K562 (cell line): ENCODE results near the gene NIM1K. TPM values are rescaled to one million over a fixed set of nuclear protein-coding genes. Genes with fewer than 3 reads are reported as not detected.
A peak's percentile ranks its signal among the peaks of the same experiment; 100 is the strongest.

ENCODE experiments used
- ARID3B ChIP-seq: fragments of 250-450 bp; sonication (Bioruptor Pico); IDR thresholded peaks from 2 replicates; pipeline ENCODE4 v1.4.0; 2020; ENCODE audit warnings: borderline replicate concordance
- DMBX1 ChIP-seq: fragments of 250-450 bp; sonication (Bioruptor Pico); IDR thresholded peaks from 2 replicates; pipeline ENCODE4 v1.8.0; 2022; ENCODE audit warnings: inconsistent platforms, mild to moderate bottlenecking, moderate library complexity, borderline replicate concordance
- FOS ChIP-seq: IDR thresholded peaks from 3 replicates; pipeline ENCODE4 v1.6.1; 2011; ENCODE audit not compliant: insufficient read length; ENCODE audit errors: extremely low read depth
- FOXO4 ChIP-seq: fragments of 450-650 bp; formaldehyde crosslinking; IDR thresholded peaks from 2 replicates; pipeline ENCODE4 v1.4.0; 2020; ENCODE audit warnings: mild to moderate bottlenecking, moderate library complexity
- GATAD2A ChIP-seq: fragments of 450-650 bp; IDR thresholded peaks from 2 replicates; pipeline ENCODE4 v1.6.1; 2017
- HDAC3 ChIP-seq: fragments of 450-650 bp; IDR thresholded peaks from 2 replicates; pipeline ENCODE4 v1.6.1; 2018; ENCODE audit warnings: borderline replicate concordance, mild to moderate bottlenecking, moderate library complexity; ENCODE audit not compliant: partially characterized antibody
- HOXB6 ChIP-seq: fragments of 250-450 bp; sonication (Bioruptor Pico); IDR thresholded peaks from 2 replicates; pipeline ENCODE4 v1.5.1; 2022; ENCODE audit warnings: mild to moderate bottlenecking, borderline replicate concordance
- MAFF ChIP-seq: IDR thresholded peaks from 2 replicates; pipeline ENCODE4 v1.6.1; 2012; ENCODE audit warnings: low read length, improper control_type of control experiment
- NEUROD1 ChIP-seq: fragments of 150-350 bp; IDR thresholded peaks from 2 replicates; pipeline ENCODE4 v1.6.1; 2014; ENCODE audit warnings: borderline replicate concordance, low read length, low read depth; ENCODE audit not compliant: partially characterized antibody
- RAD21 ChIP-seq, 2 experiments: fragments of 250-450 bp in 1 of 2; fragments of 450-650 bp in 1 of 2; sonication (Bioruptor Pico) in 1 of 2; formaldehyde crosslinking in 1 of 2; IDR thresholded peaks in 1 of 2; conservative IDR thresholded peaks in 1 of 2; 2 replicates each; pipeline versions ENCODE4 v1.4.0 to v1.8.0; 2020 to 2022; ENCODE audit warnings: mild to moderate bottlenecking in 2 of 2, moderate library complexity in 1 of 2
- SAFB ChIP-seq: fragments of 200-400 bp; formaldehyde crosslinking; IDR thresholded peaks from 2 replicates; pipeline ENCODE4 v1.6.1; 2017; ENCODE audit warnings: low read depth, low read length, borderline replicate concordance
- TBP ChIP-seq: optimal IDR thresholded peaks from 2 replicates; pipeline ENCODE3; 2011; ENCODE audit warnings: low read depth, low read length, improper control_type of control experiment
- TCF3 ChIP-seq: sonication (generic); formaldehyde crosslinking; IDR thresholded peaks from 2 replicates; pipeline ENCODE4 v1.4.0; 2020; ENCODE audit warnings: mild to moderate bottlenecking, missing genetic modification reagents
- XRCC4 ChIP-seq: IDR thresholded peaks from one replicate; pipeline ENCODE4 v1.6.1; 2011; ENCODE audit not compliant: insufficient read depth, insufficient read length; ENCODE audit errors: extremely low read depth
- ZC3H11A ChIP-seq: IDR thresholded peaks from 2 replicates; pipeline ENCODE4 v1.6.1; 2012; ENCODE audit warnings: low read depth, low read length, improper control_type of control experiment
- ZNF830 ChIP-seq: fragments of 250-450 bp; sonication (Bioruptor Pico); IDR thresholded peaks from 2 replicates; pipeline ENCODE4 v1.5.0; 2021; ENCODE audit warnings: mild to moderate bottlenecking
- polyA plus RNA-seq, 8 experiments: library from polyadenylated mRNA; depleted of rRNA in 4 of 8; stranded (reverse) in 5 of 8; unstranded in 3 of 8; fragments of >200 nt; fragmentation: Nextera tagmentation in 2 of 8; fragmentation: Illumina TruSeq in 1 of 8; extraction: Ambion mirVana in 2 of 8; extraction: Trizol in 1 of 8; gene quantifications; 2 replicates each; pipeline versions ENCODE4 v1.2.1 to v1.2.3, GENCODE V29; 2011 to 2014; ENCODE audit warnings: inconsistent platforms in 1 of 8, missing spikeins in 1 of 8
- total RNA-seq, 7 experiments: library from RNA; depleted of rRNA in 6 of 7; stranded (reverse); fragments of >200 nt in 6 of 7; fragmentation: Illumina TruSeq in 2 of 7; extraction: Trizol in 2 of 7; gene quantifications; 2 replicates each; pipeline versions ENCODE4 v1.2.1 to v1.2.3, GENCODE V29; 2011 to 2021; ENCODE audit warnings: low replicate concordance in 1 of 7
- TF ChIP-seq, protein P1 (sequence below): sonication (generic); IDR thresholded peaks from 2 replicates; pipeline ENCODE4 v1.6.1; 2016
- TF ChIP-seq, protein P2 (sequence below): sonication (generic); formaldehyde crosslinking; IDR thresholded peaks from 2 replicates; pipeline ENCODE4 v1.8.0; 2022; ENCODE audit warnings: mild to moderate bottlenecking, missing genetic modification reagents

NIM1K gene
- total and polyA plus RNA-seq, 9 of the 15 experiments (the other 6 are each of a cell fraction or from before 2014, with no cell fraction given), result 0.03 to 0.34 (median 0.08) TPM; not detected in 3

- TF ChIP-seq TBP, result no peak
- no peak for TF ChIP-seq FOXO4
- TF ChIP-seq GATAD2A, result no peak
- TF ChIP-seq XRCC4, result no peak
- TF ChIP-seq RAD21 (CRISPR knock-in tag; conservative IDR thresholded peaks at IDR 0.05 in 1 of 2, IDR thresholded peaks at IDR 0.05 in 1 of 2), result peak; percentile 83 to 85
- no peak for TF ChIP-seq ZNF830 (CRISPR knock-in tag)
- TF ChIP-seq DMBX1 (CRISPR knock-in tag), result no peak
- no peak for TF ChIP-seq NEUROD1
- no peak for TF ChIP-seq FOS
- no peak for TF ChIP-seq HOXB6 (CRISPR knock-in tag)
- no peak for TF ChIP-seq MAFF
- TF ChIP-seq ARID3B, result no peak
- TF ChIP-seq SAFB, result no peak
- TF ChIP-seq, protein P1, sequence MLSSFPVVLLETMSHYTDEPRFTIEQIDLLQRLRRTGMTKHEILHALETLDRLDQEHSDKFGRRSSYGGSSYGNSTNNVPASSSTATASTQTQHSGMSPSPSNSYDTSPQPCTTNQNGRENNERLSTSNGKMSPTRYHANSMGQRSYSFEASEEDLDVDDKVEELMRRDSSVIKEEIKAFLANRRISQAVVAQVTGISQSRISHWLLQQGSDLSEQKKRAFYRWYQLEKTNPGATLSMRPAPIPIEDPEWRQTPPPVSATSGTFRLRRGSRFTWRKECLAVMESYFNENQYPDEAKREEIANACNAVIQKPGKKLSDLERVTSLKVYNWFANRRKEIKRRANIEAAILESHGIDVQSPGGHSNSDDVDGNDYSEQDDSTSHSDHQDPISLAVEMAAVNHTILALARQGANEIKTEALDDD, result 0 out of 2 replicates have a peak, but pooled peaks have one; percentile 13
- TF ChIP-seq, protein P2, sequence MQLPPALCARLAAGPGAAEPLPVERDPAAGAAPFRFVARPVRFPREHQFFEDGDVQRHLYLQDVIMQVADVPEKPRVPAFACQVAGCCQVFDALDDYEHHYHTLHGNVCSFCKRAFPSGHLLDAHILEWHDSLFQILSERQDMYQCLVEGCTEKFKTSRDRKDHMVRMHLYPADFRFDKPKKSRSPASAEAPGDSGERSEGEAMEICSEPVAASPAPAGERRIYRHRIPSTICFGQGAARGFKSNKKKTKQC (CRISPR knock-in tag), result no peak
- TF ChIP-seq TCF3 (CRISPR knock-in tag), result 0 out of 2 replicates have a peak, but pooled peaks have one; percentile 9
- no peak for TF ChIP-seq HDAC3
- TF ChIP-seq ZC3H11A, result no peak
Measured at GRCh38 chr5:43305948-43306565, 114.0 kb downstream of the NIM1K start (continued).
